Smooth muscle cell (in vitro differentiated cells): ENCODE measurements around the gene PKP1. TPM values are rescaled to one million over a fixed set of nuclear protein-coding genes. Genes with fewer than 3 reads are reported as not detected.
A peak's percentile ranks its signal among the peaks of the same experiment; 100 is the strongest.

ENCODE experiments used
- DNase-seq: peaks from one replicate; lab custom pipeline; 2025; ENCODE audit not compliant: unreplicated experiment; lab: John Stamatoyannopoulos, UW
- H2AFZ ChIP-seq: fragments of 200-600 bp; sonication (generic); 2 replicates; pipeline ENCODE4 v1.6.0; 2016; ENCODE audit warnings: antibody characterized with exemption, low read depth, mild to moderate bottlenecking
- H3F3A ChIP-seq: fragments of 200-600 bp; sonication (generic); 2 replicates; pipeline ENCODE4 v1.6.0; 2017; ENCODE audit warnings: antibody characterized with exemption, low read depth
- H3K27ac ChIP-seq: fragments of 200-600 bp; sonication (generic); 2 replicates; pipeline ENCODE4 v1.5.1; 2016; ENCODE audit warnings: low read depth, mild to moderate bottlenecking
- H3K27me3 ChIP-seq: fragments of 200-600 bp; sonication (generic); 2 replicates; pipeline ENCODE4 v1.6.1; 2016; ENCODE audit warnings: low read depth, mild to moderate bottlenecking
- H3K36me3 ChIP-seq: fragments of 200-600 bp; sonication (generic); 2 replicates; pipeline ENCODE4 v1.5.1; 2016; ENCODE audit warnings: low read depth
- H3K4me1 ChIP-seq: fragments of 200-600 bp; sonication (generic); 2 replicates; pipeline ENCODE4 v1.5.1; 2016; ENCODE audit warnings: low read depth
- H3K4me2 ChIP-seq: fragments of 200-600 bp; sonication (generic); 2 replicates; pipeline ENCODE4 v1.6.0; 2016; ENCODE audit warnings: mild to moderate bottlenecking
- H3K4me3 ChIP-seq: fragments of 200-600 bp; sonication (generic); 2 replicates; pipeline ENCODE4 v1.5.1; 2016; ENCODE audit warnings: mild to moderate bottlenecking
- H3K79me2 ChIP-seq: fragments of 200-600 bp; sonication (generic); 2 replicates; pipeline ENCODE4 v1.6.0; 2016; ENCODE audit warnings: low read depth, mild to moderate bottlenecking
- H3K9ac ChIP-seq: fragments of 200-600 bp; sonication (generic); 2 replicates; pipeline ENCODE4 v1.6.0; 2016; ENCODE audit warnings: low read depth
- H3K9me3 ChIP-seq: fragments of 200-600 bp; sonication (generic); replicated peaks from 2 replicates; pipeline ENCODE4 v1.5.1; 2016; ENCODE audit warnings: low read depth
- H4K20me1 ChIP-seq: fragments of 200-600 bp; sonication (generic); 2 replicates; pipeline ENCODE4 v1.6.0; 2016; ENCODE audit warnings: low read depth
- CTCF ChIP-seq: fragments of 200-600 bp; sonication (generic); IDR thresholded peaks from 2 replicates; pipeline ENCODE4 v1.5.1; 2017; ENCODE audit warnings: borderline replicate concordance, mild to moderate bottlenecking, antibody characterized with exemption; ENCODE audit not compliant: insufficient read depth, poor library complexity, severe bottlenecking
- WGBS: methylation state at CpG from one replicate; pipeline ENCODE4 v1.1.7; 2016; ENCODE audit warnings: low lambda C conversion rate; 5-methylcytosine and 5-hydroxymethylcytosine counted together
- polyA plus RNA-seq: library from polyadenylated mRNA; unstranded; fragments of >200 nt; fragmentation: Nextera tagmentation; extraction: Ambion mirVana; gene quantifications from 2 replicates; pipeline ENCODE4 v1.2.1, GENCODE V29; 2016
- total RNA-seq: library from RNA; depleted of rRNA; stranded (reverse); fragments of >200 nt; gene quantifications from 2 replicates; pipeline ENCODE4 v1.2.3, GENCODE V29; 2014

The PKP1 gene
- total and polyA plus RNA-seq, 2 experiments from 2014 or later: 26.9 to 52.5 TPM

- Histone ChIP-seq H3K27ac (no peak overlapping the region), H2AFZ (no peak overlapping the region)
These were observed 64.9 kb downstream of the PKP1 start for GRCh38 chr1:201348211-201348566.

GRCh38 chr1:201349092-201349491 lies 65.8 kb downstream of the PKP1 start:
- TF ChIP-seq CTCF: no peak
- H4K20me1 ChIP-seq: no peaks in the 10 kb centered on the region
- H3K36me3 ChIP-seq: no peaks in the 10 kb centered on the region
- H3K79me2 ChIP-seq: no peaks in the 10 kb centered on the region
- H2AFZ ChIP-seq: peak overlapping the region; percentile 2
- WGBS: 70% methylated on average over 4 of the region's 4 CpGs
- no peaks in the 10 kb centered on the region for H3K9me3 ChIP-seq
- no peak overlapping the region for H3K9ac ChIP-seq
- DNase-seq: no peak
- peaks cover 4% of the 10 kb centered on the region for H3K4me1 ChIP-seq
- no peak overlapping the region for H3K4me2 ChIP-seq
- no peak overlapping the region for H3K27ac ChIP-seq
- H3K27me3 ChIP-seq: no peaks in the 10 kb centered on the region
- no peak overlapping the region for H3K4me3 ChIP-seq
- H3F3A ChIP-seq: no peaks in the 10 kb centered on the region

More at GRCh38 chr1:201348211-201348566, 64.9 kb downstream of the PKP1 start:
- no peaks in the 10 kb centered on the region for H3F3A ChIP-seq
- H3K79me2 ChIP-seq: no peaks in the 10 kb centered on the region
- H3K4me3 ChIP-seq: no peak overlapping the region
- no peak overlapping the region for H3K4me2 ChIP-seq
- 35% methylated on average over 6 of the region's 6 CpGs for WGBS
- peaks cover 4% of the 10 kb centered on the region for H3K4me1 ChIP-seq
- H4K20me1 ChIP-seq: no peaks in the 10 kb centered on the region
- no peaks in the 10 kb centered on the region for H3K36me3 ChIP-seq
- peak; percentile 50 for TF ChIP-seq CTCF
- no peak for DNase-seq
- H3K27me3 ChIP-seq: no peaks in the 10 kb centered on the region
- H3K9ac ChIP-seq: no peak overlapping the region
- no peaks in the 10 kb centered on the region for H3K9me3 ChIP-seq

GRCh38 chr1:201350361-201350725 lies 67.0 kb downstream of the PKP1 start:
- Histone ChIP-seq H3K27me3 (no peaks in the 10 kb centered on the region), H3K27ac (no peak overlapping the region), H3K4me2 (no peak overlapping the region), H2AFZ (no peak overlapping the region), H4K20me1 (no peaks in the 10 kb centered on the region), H3K4me3 (no peak overlapping the region), H3F3A (no peaks in the 10 kb centered on the region), H3K4me1 (peaks cover 4% of the 10 kb centered on the region), H3K9me3 (no peaks in the 10 kb centered on the region), H3K36me3 (no peaks in the 10 kb centered on the region), H3K79me2 (no peaks in the 10 kb centered on the region), H3K9ac (no peak overlapping the region)
- TF ChIP-seq CTCF: no peak
- 58% methylated on average over 2 of the region's 2 CpGs for WGBS
- DNase-seq: no peak

- H3K4me3 ChIP-seq: no peak overlapping the region
- no peak overlapping the region for H2AFZ ChIP-seq
- H3K4me1 ChIP-seq: peaks cover 4% of the 10 kb centered on the region
- no peak for TF ChIP-seq CTCF
- H3K36me3 ChIP-seq: no peaks in the 10 kb centered on the region
- WGBS: 88% methylated on average over 7 of the region's 7 CpGs
- no peaks in the 10 kb centered on the region for H3F3A ChIP-seq
- H3K79me2 ChIP-seq: no peaks in the 10 kb centered on the region
- no peaks in the 10 kb centered on the region for H3K9me3 ChIP-seq
- H3K9ac ChIP-seq: no peak overlapping the region
- H3K4me2 ChIP-seq: no peak overlapping the region
- no peak overlapping the region for H3K27ac ChIP-seq
- no peak for DNase-seq
- H3K27me3 ChIP-seq: no peaks in the 10 kb centered on the region
- no peaks in the 10 kb centered on the region for H4K20me1 ChIP-seq
These were observed 67.6 kb downstream of the PKP1 start for GRCh38 chr1:201350884-201351283.
